ENCODE results near the gene PLCB2. TPM values are rescaled to one million over a fixed set of nuclear protein-coding genes. Genes with fewer than 3 reads are reported as not detected.

PLCB2 gene
- total and polyA plus RNA-seq, 9 of the 15 experiments (the other 6 are each of a cell fraction or from before 2014, with no cell fraction given), result 0.37 to 12.3 (median 8.0) TPM

DNA sequence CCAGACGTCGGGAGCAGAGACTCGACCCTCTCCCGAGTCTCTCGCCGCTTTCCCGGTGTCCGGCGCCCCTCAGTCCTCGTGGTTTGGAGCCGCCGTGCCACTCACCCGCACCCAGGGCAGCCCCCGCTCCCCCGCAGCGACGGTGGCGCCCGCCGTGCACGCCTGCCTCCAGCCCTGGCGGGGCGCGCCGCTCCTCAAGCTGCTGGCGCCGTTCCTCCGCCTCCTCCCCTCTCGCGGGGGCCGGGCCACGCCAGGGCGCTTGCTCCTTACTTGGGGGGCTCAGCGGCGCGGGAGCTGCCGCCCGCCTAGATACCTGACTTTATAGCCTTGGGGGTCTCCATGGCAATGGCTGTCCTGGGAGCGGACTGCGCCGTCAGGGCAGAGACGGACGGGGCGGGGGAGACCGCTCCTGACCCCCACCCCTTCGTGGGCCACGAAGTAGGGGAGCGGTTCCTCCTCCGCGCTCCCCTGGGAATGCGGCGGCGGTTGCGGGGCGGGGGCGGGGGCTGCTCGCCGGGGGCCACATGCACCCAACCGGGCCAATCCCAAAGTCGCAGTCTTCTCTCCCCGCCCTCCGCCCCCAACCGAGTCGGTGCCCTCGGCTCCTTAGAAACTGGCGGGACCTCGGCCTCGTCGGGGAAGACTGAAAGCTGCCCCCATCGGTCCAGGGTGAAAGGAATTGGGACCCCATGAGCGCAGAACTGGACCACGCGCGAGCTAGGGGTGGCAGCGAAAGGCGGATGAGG, 24.7 kb downstream of the PLCB2 start, which contains the start of gene ANKRD63 (continued):
- TF ChIP-seq, protein P1, sequence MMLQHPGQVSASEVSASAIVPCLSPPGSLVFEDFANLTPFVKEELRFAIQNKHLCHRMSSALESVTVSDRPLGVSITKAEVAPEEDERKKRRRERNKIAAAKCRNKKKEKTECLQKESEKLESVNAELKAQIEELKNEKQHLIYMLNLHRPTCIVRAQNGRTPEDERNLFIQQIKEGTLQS (IDR thresholded peaks at IDR 0.05), result no peak
- TF ChIP-seq, protein P1 (CRISPR knock-in tag; conservative IDR thresholded peaks at IDR 0.05), result no peak
- TF ChIP-seq, protein P2, sequence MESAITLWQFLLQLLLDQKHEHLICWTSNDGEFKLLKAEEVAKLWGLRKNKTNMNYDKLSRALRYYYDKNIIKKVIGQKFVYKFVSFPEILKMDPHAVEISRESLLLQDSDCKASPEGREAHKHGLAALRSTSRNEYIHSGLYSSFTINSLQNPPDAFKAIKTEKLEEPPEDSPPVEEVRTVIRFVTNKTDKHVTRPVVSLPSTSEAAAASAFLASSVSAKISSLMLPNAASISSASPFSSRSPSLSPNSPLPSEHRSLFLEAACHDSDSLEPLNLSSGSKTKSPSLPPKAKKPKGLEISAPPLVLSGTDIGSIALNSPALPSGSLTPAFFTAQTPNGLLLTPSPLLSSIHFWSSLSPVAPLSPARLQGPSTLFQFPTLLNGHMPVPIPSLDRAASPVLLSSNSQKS (CRISPR knock-in tag; IDR thresholded peaks at IDR 0.05), result no peak
- TF ChIP-seq ELF1 (tag; IDR thresholded peaks at IDR 0.05), result no peak
- no peak for TF ChIP-seq TRIM24 (IDR thresholded peaks at IDR 0.05)
- TF ChIP-seq GTF2A2 (tag; IDR thresholded peaks at IDR 0.05), result no peak
- no peak for TF ChIP-seq CC2D1A (IDR thresholded peaks at IDR 0.05)
- TF ChIP-seq HLTF (IDR thresholded peaks at IDR 0.05), result no peak
- TF ChIP-seq IFI16 (CRISPR knock-in tag; IDR thresholded peaks at IDR 0.05), result no peak
- TF ChIP-seq, protein P3, sequence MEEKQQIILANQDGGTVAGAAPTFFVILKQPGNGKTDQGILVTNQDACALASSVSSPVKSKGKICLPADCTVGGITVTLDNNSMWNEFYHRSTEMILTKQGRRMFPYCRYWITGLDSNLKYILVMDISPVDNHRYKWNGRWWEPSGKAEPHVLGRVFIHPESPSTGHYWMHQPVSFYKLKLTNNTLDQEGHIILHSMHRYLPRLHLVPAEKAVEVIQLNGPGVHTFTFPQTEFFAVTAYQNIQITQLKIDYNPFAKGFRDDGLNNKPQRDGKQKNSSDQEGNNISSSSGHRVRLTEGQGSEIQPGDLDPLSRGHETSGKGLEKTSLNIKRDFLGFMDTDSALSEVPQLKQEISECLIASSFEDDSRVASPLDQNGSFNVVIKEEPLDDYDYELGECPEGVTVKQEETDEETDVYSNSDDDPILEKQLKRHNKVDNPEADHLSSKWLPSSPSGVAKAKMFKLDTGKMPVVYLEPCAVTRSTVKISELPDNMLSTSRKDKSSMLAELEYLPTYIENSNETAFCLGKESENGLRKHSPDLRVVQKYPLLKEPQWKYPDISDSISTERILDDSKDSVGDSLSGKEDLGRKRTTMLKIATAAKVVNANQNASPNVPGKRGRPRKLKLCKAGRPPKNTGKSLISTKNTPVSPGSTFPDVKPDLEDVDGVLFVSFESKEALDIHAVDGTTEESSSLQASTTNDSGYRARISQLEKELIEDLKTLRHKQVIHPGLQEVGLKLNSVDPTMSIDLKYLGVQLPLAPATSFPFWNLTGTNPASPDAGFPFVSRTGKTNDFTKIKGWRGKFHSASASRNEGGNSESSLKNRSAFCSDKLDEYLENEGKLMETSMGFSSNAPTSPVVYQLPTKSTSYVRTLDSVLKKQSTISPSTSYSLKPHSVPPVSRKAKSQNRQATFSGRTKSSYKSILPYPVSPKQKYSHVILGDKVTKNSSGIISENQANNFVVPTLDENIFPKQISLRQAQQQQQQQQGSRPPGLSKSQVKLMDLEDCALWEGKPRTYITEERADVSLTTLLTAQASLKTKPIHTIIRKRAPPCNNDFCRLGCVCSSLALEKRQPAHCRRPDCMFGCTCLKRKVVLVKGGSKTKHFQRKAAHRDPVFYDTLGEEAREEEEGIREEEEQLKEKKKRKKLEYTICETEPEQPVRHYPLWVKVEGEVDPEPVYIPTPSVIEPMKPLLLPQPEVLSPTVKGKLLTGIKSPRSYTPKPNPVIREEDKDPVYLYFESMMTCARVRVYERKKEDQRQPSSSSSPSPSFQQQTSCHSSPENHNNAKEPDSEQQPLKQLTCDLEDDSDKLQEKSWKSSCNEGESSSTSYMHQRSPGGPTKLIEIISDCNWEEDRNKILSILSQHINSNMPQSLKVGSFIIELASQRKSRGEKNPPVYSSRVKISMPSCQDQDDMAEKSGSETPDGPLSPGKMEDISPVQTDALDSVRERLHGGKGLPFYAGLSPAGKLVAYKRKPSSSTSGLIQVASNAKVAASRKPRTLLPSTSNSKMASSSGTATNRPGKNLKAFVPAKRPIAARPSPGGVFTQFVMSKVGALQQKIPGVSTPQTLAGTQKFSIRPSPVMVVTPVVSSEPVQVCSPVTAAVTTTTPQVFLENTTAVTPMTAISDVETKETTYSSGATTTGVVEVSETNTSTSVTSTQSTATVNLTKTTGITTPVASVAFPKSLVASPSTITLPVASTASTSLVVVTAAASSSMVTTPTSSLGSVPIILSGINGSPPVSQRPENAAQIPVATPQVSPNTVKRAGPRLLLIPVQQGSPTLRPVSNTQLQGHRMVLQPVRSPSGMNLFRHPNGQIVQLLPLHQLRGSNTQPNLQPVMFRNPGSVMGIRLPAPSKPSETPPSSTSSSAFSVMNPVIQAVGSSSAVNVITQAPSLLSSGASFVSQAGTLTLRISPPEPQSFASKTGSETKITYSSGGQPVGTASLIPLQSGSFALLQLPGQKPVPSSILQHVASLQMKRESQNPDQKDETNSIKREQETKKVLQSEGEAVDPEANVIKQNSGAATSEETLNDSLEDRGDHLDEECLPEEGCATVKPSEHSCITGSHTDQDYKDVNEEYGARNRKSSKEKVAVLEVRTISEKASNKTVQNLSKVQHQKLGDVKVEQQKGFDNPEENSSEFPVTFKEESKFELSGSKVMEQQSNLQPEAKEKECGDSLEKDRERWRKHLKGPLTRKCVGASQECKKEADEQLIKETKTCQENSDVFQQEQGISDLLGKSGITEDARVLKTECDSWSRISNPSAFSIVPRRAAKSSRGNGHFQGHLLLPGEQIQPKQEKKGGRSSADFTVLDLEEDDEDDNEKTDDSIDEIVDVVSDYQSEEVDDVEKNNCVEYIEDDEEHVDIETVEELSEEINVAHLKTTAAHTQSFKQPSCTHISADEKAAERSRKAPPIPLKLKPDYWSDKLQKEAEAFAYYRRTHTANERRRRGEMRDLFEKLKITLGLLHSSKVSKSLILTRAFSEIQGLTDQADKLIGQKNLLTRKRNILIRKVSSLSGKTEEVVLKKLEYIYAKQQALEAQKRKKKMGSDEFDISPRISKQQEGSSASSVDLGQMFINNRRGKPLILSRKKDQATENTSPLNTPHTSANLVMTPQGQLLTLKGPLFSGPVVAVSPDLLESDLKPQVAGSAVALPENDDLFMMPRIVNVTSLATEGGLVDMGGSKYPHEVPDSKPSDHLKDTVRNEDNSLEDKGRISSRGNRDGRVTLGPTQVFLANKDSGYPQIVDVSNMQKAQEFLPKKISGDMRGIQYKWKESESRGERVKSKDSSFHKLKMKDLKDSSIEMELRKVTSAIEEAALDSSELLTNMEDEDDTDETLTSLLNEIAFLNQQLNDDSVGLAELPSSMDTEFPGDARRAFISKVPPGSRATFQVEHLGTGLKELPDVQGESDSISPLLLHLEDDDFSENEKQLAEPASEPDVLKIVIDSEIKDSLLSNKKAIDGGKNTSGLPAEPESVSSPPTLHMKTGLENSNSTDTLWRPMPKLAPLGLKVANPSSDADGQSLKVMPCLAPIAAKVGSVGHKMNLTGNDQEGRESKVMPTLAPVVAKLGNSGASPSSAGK (IDR thresholded peaks at IDR 0.05), result no peak
- TF ChIP-seq, protein P4, sequence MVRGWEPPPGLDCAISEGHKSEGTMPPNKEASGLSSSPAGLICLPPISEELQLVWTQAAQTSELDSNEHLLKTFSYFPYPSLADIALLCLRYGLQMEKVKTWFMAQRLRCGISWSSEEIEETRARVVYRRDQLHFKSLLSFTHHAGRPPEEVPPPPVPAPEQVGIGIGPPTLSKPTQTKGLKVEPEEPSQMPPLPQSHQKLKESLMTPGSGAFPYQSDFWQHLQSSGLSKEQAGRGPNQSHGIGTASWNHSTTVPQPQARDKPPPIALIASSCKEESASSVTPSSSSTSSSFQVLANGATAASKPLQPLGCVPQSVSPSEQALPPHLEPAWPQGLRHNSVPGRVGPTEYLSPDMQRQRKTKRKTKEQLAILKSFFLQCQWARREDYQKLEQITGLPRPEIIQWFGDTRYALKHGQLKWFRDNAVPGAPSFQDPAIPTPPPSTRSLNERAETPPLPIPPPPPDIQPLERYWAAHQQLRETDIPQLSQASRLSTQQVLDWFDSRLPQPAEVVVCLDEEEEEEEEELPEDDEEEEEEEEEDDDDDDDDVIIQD (CRISPR knock-in tag; IDR thresholded peaks at IDR 0.05), result no peak
- no peak for TF ChIP-seq TSC22D4 (tag; IDR thresholded peaks at IDR 0.05)
- no peak for TF ChIP-seq DPF2 (IDR thresholded peaks at IDR 0.05)
